ENCODE measurements around the gene TASOR2.

The TASOR2 gene

DNA sequence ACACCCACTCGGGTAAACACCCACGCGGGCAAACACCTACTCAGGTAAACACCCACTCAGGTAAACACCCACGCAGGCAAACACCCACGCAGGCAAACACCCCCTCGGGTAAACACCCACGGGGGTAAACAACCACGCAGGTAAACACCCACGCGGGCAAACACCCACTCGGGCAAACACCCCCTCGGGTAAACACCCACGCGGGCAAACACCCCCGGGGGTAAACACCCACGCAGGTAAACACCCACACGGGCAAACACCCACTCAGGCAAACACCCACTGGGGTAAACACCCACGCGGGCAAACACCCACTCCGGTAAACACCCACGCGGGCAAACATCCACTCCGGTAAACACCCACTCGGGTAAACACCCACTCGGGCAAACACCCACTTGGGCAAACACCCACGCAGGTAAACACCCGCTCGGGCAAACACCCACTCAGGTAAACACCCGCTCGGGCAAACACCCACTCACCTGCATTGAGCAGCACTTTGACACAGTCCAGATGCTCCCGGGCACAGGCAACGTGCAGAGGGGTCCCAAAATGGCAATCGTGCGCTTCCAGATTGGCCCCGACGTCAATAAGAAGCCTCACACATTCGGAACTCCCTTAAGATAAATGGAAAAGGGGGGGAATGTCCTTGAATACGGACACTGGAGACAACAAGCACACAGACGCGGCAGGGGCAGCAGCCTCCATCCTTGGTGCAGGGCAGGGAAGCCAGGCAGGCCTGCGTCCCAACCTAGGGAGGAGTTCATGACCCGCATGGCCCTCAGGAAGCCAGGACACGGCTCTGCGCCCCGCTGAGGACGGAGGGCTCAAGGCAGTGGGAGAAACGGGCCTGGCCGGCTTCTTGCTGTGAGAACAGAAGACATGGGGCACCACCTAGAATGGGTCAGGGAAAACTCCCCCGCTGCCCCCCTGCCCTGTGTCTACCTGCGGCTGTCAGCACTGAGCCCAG is 35.9 kb upstream of the TASOR2 start:
- no peak for DNase-seq (ENCODE audit: low read depth)
- TF ChIP-seq, protein P1, sequence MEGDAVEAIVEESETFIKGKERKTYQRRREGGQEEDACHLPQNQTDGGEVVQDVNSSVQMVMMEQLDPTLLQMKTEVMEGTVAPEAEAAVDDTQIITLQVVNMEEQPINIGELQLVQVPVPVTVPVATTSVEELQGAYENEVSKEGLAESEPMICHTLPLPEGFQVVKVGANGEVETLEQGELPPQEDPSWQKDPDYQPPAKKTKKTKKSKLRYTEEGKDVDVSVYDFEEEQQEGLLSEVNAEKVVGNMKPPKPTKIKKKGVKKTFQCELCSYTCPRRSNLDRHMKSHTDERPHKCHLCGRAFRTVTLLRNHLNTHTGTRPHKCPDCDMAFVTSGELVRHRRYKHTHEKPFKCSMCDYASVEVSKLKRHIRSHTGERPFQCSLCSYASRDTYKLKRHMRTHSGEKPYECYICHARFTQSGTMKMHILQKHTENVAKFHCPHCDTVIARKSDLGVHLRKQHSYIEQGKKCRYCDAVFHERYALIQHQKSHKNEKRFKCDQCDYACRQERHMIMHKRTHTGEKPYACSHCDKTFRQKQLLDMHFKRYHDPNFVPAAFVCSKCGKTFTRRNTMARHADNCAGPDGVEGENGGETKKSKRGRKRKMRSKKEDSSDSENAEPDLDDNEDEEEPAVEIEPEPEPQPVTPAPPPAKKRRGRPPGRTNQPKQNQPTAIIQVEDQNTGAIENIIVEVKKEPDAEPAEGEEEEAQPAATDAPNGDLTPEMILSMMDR (conservative IDR thresholded peaks at IDR 0.05; ENCODE audit: low read depth, low read length): no peak
- H3K4me3 ChIP-seq (ENCODE audit: low read depth, low read length): no peak overlapping the region

DNA sequence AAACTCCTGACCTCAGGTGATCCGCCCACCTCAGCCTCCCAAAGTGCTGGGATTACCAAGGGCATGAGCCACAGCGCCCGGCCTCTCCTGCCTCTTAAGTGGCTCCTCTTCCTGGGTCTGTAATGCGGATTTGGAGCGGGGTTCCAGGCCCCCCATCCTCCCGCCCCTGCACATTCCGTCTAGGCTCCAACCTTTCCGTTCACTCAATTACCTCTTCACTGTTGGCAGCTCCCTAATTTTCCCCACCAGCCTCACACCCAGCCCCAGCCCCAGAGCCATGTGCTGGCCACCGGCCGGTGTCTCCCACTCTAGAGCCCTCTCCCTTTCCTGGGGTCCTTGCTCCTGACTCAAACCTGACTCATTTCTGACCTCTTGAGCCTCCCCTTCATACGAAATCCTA is 34.9 kb upstream of the TASOR2 start:
- DNase-seq (ENCODE audit: low read depth): no peak
- no peak overlapping the region for H3K4me3 ChIP-seq (ENCODE audit: low read depth, low read length)
- TF ChIP-seq, protein P1 (conservative IDR thresholded peaks at IDR 0.05; ENCODE audit: low read depth, low read length): no peak

DNA sequence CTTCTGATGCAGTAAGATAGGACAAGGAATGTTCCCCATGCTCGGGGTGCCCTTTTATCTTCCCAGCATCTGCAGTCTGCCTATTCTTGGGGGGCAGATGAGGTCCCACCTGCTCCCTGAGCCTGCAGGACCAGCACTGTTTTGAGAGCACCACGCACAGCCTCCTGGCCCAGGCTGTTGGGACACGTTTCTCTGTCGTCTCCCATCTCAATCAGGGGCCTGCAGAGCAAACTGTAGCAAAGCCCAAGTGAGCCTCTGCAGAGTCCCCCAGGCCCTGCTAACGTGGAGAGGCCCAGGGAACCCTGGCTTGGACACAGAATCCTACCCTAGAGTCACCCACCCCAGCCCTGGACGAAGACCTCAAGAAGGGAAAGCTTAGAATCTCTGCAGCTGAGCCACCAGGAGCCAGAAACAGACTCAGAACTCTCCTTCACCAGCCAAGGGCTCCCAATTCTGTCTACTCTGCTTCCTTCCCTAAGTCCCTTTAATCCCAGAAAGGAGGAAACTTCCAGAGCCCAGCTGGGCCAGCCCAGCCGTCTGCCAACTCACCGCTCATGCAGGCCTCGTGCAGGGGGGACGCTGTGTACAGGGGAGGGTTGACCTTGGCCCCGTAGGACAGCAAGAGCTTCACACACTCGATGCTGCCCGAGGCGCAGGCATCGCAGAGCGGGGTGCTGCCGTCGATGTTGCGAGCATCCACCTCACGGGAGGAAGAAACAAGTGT is 33.8 kb upstream of the TASOR2 start:
- DNase-seq (ENCODE audit: low read depth): no peak
- H3K4me3 ChIP-seq (ENCODE audit: low read depth, low read length): no peak overlapping the region
- TF ChIP-seq, protein P1 (conservative IDR thresholded peaks at IDR 0.05; ENCODE audit: low read depth, low read length): no peak

DNA sequence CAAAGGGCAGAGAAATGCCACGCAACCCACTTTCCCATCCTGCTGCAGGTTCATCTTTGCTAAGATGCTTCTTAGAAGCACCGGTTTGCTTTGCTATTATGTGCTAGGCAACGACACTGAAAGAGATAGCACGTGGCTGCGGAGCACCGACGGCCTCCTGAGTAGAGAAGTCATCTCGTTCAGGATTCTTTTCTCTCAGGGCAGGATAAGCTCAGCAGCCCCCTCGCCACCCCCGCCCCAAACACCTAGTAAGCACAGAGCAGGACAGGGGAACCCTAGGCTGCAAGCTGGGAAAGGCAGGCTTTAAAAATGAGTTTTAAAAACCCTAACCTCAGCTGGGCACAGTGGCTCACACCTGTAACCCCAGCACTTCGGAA is 33.3 kb upstream of the TASOR2 start:
- TF ChIP-seq, protein P1 (conservative IDR thresholded peaks at IDR 0.05; ENCODE audit: low read depth, low read length): no peak
- DNase-seq (ENCODE audit: low read depth): no peak
- no peak overlapping the region for H3K4me3 ChIP-seq (ENCODE audit: low read depth, low read length)

DNA sequence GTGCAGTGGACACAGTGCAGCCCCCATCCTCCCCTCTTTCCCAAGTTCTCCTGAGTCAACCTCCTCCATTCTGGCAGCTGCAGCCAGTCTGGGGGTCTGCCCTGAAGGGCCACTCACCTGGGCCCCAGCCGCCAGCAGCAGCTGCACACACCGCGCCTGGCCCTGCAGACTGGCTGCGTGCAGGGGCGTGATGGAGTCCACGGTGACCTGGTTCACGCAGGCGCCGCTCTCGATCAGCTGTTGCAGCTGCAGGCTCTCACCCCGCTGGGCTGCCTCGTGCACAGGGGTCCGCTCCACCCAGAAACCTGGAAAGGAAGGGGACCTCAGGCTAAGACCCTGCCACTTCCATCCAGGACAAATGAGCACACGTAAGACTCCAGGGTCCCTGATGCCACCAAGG is 31.9 kb upstream of the TASOR2 start:
- TF ChIP-seq, protein P1 (conservative IDR thresholded peaks at IDR 0.05; ENCODE audit: low read depth, low read length): no peak
- H3K4me3 ChIP-seq (ENCODE audit: low read depth, low read length): no peak overlapping the region
- DNase-seq (ENCODE audit: low read depth): no peak

DNA sequence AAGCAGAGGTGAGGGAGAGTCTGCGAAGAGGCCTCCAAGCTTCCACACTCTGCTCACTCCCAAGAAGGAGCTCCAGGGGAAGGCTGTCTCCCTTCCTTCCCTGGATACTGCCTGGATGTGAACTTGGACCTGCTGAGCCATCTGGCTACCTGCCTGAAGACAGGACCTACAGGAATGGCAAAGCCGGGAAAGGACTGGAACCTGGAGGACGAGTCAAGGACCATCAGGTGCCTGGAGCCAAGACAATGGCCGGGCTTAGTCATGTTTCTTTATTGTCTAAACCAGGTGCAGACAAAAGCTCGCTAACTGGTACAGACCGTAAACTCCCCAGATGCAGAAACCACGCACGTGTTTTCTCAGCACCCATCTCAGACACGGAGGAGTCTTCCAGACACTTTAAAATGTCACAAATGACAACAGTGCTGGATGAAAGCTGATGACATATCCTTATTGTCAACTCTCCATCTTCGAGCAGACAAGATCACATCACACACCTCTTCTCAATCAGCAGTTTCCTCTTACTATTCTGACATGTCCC is 30.4 kb upstream of the TASOR2 start:
- TF ChIP-seq, protein P1 (conservative IDR thresholded peaks at IDR 0.05; ENCODE audit: low read depth, low read length): no peak
- H3K4me3 ChIP-seq (ENCODE audit: low read depth, low read length): no peak overlapping the region
- no peak for DNase-seq (ENCODE audit: low read depth)
